SK-N-MC (cell line): Measurements from ENCODE around the gene UNC5C.

Experiments used
- EZH2 ChIP-seq: fragments of 200-600 bp; sonication (generic); IDR thresholded peaks from one replicate; pipeline ENCODE4 v1.6.1; 2017; ENCODE audit warnings: antibody characterized with exemption
- POLR2AphosphoS5 ChIP-seq: IDR thresholded peaks from 2 replicates; pipeline ENCODE4 v1.6.1; 2012; ENCODE audit warnings: mild to moderate bottlenecking, low read depth, low read length, borderline replicate concordance

DNA sequence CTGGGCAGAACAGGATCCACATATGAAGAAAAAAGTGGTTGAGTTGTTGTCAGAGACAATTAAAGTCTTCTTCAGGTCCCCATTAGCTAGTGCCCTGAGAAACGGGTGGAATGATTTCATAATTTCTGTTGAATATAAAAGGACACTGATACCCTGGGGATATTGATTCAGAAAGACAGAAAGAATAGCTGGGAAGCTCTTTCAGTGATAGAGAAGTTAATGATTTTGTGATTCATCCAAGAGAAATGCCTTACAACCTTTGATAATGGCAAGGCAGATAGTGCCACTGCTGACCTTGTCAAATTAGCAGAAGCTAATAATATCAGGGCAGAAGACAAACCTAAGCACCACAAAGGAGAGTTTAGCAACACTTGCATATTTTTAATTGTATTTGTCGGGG, 37.9 kb downstream of the UNC5C start:
- TF ChIP-seq EZH2 (no peak), POLR2AphosphoS5 (no peak)
